ENCODE measurements around the gene DNAH2.

- TF ChIP-seq, protein P1, sequence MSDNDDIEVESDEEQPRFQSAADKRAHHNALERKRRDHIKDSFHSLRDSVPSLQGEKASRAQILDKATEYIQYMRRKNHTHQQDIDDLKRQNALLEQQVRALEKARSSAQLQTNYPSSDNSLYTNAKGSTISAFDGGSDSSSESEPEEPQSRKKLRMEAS (IDR thresholded peaks at IDR 0.05), result no peak
- TF ChIP-seq, protein P2, sequence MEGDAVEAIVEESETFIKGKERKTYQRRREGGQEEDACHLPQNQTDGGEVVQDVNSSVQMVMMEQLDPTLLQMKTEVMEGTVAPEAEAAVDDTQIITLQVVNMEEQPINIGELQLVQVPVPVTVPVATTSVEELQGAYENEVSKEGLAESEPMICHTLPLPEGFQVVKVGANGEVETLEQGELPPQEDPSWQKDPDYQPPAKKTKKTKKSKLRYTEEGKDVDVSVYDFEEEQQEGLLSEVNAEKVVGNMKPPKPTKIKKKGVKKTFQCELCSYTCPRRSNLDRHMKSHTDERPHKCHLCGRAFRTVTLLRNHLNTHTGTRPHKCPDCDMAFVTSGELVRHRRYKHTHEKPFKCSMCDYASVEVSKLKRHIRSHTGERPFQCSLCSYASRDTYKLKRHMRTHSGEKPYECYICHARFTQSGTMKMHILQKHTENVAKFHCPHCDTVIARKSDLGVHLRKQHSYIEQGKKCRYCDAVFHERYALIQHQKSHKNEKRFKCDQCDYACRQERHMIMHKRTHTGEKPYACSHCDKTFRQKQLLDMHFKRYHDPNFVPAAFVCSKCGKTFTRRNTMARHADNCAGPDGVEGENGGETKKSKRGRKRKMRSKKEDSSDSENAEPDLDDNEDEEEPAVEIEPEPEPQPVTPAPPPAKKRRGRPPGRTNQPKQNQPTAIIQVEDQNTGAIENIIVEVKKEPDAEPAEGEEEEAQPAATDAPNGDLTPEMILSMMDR (IDR thresholded peaks at IDR 0.05 in 2 of 3, conservative IDR thresholded peaks at IDR 0.05 in 1 of 3; ENCODE audit: borderline replicate concordance in 1 of 3, insufficient read depth in 1 of 3, low read depth in 2 of 3, low read length in 2 of 3), result no peak
- TF ChIP-seq POLR2A (IDR thresholded peaks at IDR 0.05; ENCODE audit: borderline replicate concordance, extremely low read depth, insufficient read depth, insufficient read length) (no peak), ZBTB33 (IDR thresholded peaks at IDR 0.05; ENCODE audit: extremely low read depth, insufficient replicate concordance, low read length) (no peak), FOSL1 (IDR thresholded peaks at IDR 0.05; ENCODE audit: low read depth) (no peak), YY1 (IDR thresholded peaks at IDR 0.05; ENCODE audit: extremely low read depth, insufficient replicate concordance, low read depth, low read length) (no peak), POLR2AphosphoS5 (IDR thresholded peaks at IDR 0.05; ENCODE audit: low read depth, low read length) (no peak)
Observed at GRCh38 chr17:7721612-7722011, 4.1 kb downstream of the DNAH2 start.
